Loucy (cell line): ENCODE data around the gene VTCN1.

Experiments
- H2AFZ ChIP-seq: fragments of 200-600 bp; sonication (generic); 2 replicates; pipeline ENCODE4 v1.6.0; 2016; ENCODE audit warnings: antibody characterized with exemption, mild to moderate bottlenecking, low read length, moderate library complexity
- H3F3A ChIP-seq: fragments of 200-600 bp; 2 replicates; pipeline ENCODE4 v1.6.0; 2016; ENCODE audit warnings: antibody characterized with exemption, low read depth, mild to moderate bottlenecking
- H3K27me3 ChIP-seq: fragments of 200-600 bp; sonication (generic); 2 replicates; pipeline ENCODE4 v1.6.1; 2014; ENCODE audit warnings: low read length, mild to moderate bottlenecking; ENCODE audit not compliant: insufficient read depth, poor library complexity, severe bottlenecking
- H3K36me3 ChIP-seq: fragments of 200-600 bp; sonication (generic); 2 replicates; pipeline ENCODE4 v1.6.1; 2016; ENCODE audit warnings: low read length; ENCODE audit not compliant: insufficient read depth
- H3K4me1 ChIP-seq: fragments of 200-600 bp; sonication (generic); 2 replicates; pipeline ENCODE4 v1.5.1; 2014; ENCODE audit warnings: low read length, mild to moderate bottlenecking; ENCODE audit not compliant: insufficient read depth, poor library complexity, severe bottlenecking
- H3K4me2 ChIP-seq: fragments of 200-600 bp; sonication (generic); 2 replicates; pipeline ENCODE4 v1.6.0; 2014; ENCODE audit warnings: antibody characterized with exemption, low read length, low read depth, mild to moderate bottlenecking; ENCODE audit not compliant: poor library complexity, severe bottlenecking
- H3K4me3 ChIP-seq: fragments of 200-600 bp; sonication (generic); 2 replicates; pipeline ENCODE4 v1.5.1; 2014; ENCODE audit warnings: low read length, mild to moderate bottlenecking, mixed read lengths; ENCODE audit not compliant: poor library complexity, severe bottlenecking
- H3K79me2 ChIP-seq: fragments of 200-600 bp; sonication (generic); 2 replicates; pipeline ENCODE4 v1.6.1; 2014; ENCODE audit warnings: low read length; ENCODE audit not compliant: insufficient read depth
- H3K9ac ChIP-seq: fragments of 200-600 bp; sonication (generic); 2 replicates; pipeline ENCODE4 v1.6.0; 2014; ENCODE audit warnings: mild to moderate bottlenecking, low read depth, low read length, moderate library complexity; ENCODE audit not compliant: poor library complexity, severe bottlenecking
- H3K9me2 ChIP-seq: fragments of 200-600 bp; sonication (generic); replicated peaks from 2 replicates; pipeline ENCODE4 v1.6.1; 2016; ENCODE audit warnings: low read depth, low read length, mixed read lengths
- H3K9me3 ChIP-seq: fragments of 200-600 bp; sonication (generic); 2 replicates; pipeline ENCODE4 v1.6.1; 2014; ENCODE audit warnings: mild to moderate bottlenecking, antibody characterized with exemption, low read length, low read depth; ENCODE audit not compliant: insufficient read depth
- H4K20me1 ChIP-seq: fragments of 200-600 bp; sonication (generic); 2 replicates; pipeline ENCODE4 v1.6.0; 2014; ENCODE audit warnings: antibody characterized with exemption, low read length, mild to moderate bottlenecking; ENCODE audit not compliant: insufficient read depth, poor library complexity, severe bottlenecking
- CTCF ChIP-seq: fragments of 200-600 bp; sonication (generic); conservative IDR thresholded peaks from 2 replicates; pipeline ENCODE4 v1.5.1; 2014; ENCODE audit warnings: mild to moderate bottlenecking, antibody characterized with exemption, low read length
- EZH2phosphoT487 ChIP-seq: fragments of 200-600 bp; IDR thresholded peaks from 2 replicates; pipeline ENCODE4 v1.6.1; 2018; ENCODE audit warnings: antibody characterized with exemption, mild to moderate bottlenecking, moderate library complexity, borderline replicate concordance

VTCN1 gene

GRCh38 chr1:117116090-117116783, 94.5 kb downstream of the VTCN1 start:
- Histone ChIP-seq H3K36me3 (no peaks in the 10 kb centered on the region), H3K9me3 (no peaks in the 10 kb centered on the region), H3K9me2 (no peaks in the 10 kb centered on the region), H3F3A (no peaks in the 10 kb centered on the region), H3K4me2 (no peak overlapping the region), H4K20me1 (no peaks in the 10 kb centered on the region), H3K27me3 (no peaks in the 10 kb centered on the region), H2AFZ (no peak overlapping the region), H3K4me3 (no peak overlapping the region), H3K9ac (no peak overlapping the region), H3K79me2 (no peaks in the 10 kb centered on the region), H3K4me1 (no peaks in the 10 kb centered on the region)
- TF ChIP-seq CTCF: no peak
- no peak for TF ChIP-seq EZH2phosphoT487

- H3K4me1 ChIP-seq: no peaks in the 10 kb centered on the region
- H3K36me3 ChIP-seq: no peaks in the 10 kb centered on the region
- no peak overlapping the region for H3K4me3 ChIP-seq
- H3K79me2 ChIP-seq: no peaks in the 10 kb centered on the region
- no peak overlapping the region for H2AFZ ChIP-seq
- H4K20me1 ChIP-seq: no peaks in the 10 kb centered on the region
- H3K9me2 ChIP-seq: no peaks in the 10 kb centered on the region
- no peaks in the 10 kb centered on the region for H3K9me3 ChIP-seq
- H3K27me3 ChIP-seq: no peaks in the 10 kb centered on the region
- H3K9ac ChIP-seq: no peak overlapping the region
- no peak overlapping the region for H3K4me2 ChIP-seq
- TF ChIP-seq CTCF: no peak
- TF ChIP-seq EZH2phosphoT487: no peak
- H3F3A ChIP-seq: no peaks in the 10 kb centered on the region
Observed at GRCh38 chr1:117114877-117115276, 95.8 kb downstream of the VTCN1 start.

- no peak overlapping the region for H3K9ac ChIP-seq
- H2AFZ ChIP-seq: no peak overlapping the region
- H3K36me3 ChIP-seq: no peaks in the 10 kb centered on the region
- H3K9me2 ChIP-seq: no peaks in the 10 kb centered on the region
- H3K4me3 ChIP-seq: no peak overlapping the region
- H4K20me1 ChIP-seq: no peaks in the 10 kb centered on the region
- H3K4me1 ChIP-seq: no peaks in the 10 kb centered on the region
- no peak for TF ChIP-seq CTCF
- no peaks in the 10 kb centered on the region for H3K9me3 ChIP-seq
- H3K4me2 ChIP-seq: no peak overlapping the region
- no peaks in the 10 kb centered on the region for H3K79me2 ChIP-seq
- H3K27me3 ChIP-seq: no peaks in the 10 kb centered on the region
- no peaks in the 10 kb centered on the region for H3F3A ChIP-seq
Observed at GRCh38 chr1:117113199-117113598, 97.5 kb downstream of the VTCN1 start.
